Pons (tissue), 1 donor: ENCODE measurements around the gene LRMDA.

Experiments
- DNase-seq: peaks from one replicate; pipeline ENCODE4 v3.0.0-alpha.2; 2016; ENCODE audit warnings: low spot score

Gene LRMDA

DNA sequence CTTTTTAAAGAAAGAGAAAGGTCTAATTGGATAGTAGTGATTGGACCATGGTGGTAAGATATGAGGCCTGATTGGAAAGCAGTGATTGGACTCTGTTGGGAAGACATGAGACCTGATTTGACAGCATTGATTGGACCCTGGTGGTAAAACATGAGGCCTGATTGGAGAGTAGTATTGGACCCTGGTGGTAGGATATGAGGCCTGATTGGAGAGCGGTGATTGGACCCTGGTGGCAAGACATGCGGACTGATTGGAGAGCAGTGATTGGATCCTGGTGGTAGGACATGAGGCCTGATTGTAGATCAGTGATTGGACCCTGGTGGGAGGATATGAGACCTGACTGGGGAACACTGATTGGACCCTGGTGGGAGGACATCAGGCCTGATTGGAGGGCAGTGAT lies 444.3 kb downstream of the LRMDA start:
- DNase-seq = no peak

DNA sequence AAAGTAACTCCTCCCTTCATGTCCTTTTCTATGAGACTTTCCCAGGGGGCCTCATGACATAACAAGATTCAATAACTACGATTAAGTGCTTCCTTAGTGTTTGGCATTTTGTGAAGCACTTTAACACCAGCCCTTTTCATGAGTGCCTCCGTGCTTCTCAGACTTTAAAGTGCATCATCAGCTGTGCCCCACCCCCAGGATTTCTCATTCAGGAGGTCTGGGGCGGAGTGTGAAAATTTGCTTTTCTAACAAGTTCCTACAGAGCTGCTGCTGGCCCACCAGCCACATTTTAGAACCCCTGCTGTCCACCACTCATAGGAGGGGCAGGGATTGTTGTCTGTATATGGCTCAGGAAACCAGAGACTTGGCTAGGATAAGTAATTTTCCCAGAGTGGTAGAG lies 445.3 kb downstream of the LRMDA start:
- DNase-seq = no peak

DNA sequence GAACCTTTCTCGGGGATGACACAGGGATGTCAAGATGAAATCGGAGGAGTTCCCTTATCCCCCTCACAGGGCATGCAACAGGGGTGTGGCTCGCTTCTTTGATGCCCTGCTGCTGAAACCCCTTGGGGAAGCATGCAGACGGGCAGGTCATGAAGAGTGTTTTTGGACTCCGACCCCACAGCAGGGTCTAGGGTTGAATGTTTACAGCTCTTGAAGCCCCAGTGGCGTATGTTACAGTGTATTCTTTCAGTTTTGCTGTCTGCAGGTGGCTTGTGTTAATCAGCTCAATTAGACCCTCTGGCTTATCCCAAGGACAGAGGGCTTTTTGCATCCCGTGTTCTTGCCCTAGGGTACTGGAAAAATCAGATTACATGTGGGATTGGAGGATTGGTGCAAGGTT lies 446.5 kb downstream of the LRMDA start:
- DNase-seq = no peak

DNA sequence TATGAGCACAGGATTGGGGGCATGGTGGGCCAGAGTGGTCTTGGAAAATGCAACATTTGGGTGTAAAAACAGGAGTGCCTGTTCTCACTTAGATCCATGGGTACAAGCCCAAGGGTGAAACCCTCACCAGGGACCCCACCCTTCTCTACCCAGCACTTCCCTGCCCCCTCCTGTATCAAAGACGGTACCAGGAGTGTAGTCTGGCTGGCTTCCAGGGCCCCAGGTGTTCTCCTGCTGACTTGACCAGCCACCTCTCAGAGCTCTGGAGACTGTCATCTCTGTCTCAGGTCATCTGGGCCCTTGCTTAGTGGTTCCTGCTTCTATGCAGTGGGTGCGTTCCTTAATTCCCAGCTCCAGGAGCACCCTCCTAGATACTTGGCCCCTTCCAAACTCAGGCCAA lies 447.2 kb downstream of the LRMDA start:
- DNase-seq = no peak

DNA sequence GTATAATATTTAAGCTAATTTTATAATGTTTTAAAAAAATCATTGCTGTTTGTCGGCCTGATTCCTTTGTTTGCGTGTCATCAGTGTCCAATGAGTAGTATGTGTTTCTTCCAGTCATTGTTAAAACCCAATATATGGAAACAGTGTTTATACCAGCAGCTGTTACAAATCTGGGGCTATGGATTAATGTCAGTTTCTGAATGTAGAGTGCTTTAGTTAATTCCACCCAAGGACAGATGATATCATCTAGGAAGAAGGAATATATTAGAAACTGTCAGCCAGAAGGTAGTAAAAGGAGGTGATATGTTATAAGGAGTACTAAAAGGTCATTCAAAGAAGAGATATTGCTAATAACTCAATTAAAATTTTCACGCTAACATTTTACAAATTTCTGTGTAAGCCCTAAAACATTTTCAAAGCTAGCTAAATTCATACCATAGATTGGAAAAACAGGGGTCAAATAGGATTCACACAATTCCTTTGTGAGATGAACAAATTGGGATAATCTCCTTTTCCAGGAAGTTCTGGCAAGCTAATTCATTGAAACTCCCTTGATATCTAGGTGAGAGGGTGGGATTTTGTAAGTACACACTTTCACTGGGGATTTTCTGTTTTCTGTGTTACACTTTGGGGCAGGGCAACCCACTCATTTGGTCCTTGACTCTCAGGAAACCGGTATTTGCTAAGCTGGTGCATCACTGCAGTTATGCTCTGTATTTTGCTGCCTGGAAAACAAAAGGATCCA lies 448.8 kb downstream of the LRMDA start:
- no peak for DNase-seq

DNA sequence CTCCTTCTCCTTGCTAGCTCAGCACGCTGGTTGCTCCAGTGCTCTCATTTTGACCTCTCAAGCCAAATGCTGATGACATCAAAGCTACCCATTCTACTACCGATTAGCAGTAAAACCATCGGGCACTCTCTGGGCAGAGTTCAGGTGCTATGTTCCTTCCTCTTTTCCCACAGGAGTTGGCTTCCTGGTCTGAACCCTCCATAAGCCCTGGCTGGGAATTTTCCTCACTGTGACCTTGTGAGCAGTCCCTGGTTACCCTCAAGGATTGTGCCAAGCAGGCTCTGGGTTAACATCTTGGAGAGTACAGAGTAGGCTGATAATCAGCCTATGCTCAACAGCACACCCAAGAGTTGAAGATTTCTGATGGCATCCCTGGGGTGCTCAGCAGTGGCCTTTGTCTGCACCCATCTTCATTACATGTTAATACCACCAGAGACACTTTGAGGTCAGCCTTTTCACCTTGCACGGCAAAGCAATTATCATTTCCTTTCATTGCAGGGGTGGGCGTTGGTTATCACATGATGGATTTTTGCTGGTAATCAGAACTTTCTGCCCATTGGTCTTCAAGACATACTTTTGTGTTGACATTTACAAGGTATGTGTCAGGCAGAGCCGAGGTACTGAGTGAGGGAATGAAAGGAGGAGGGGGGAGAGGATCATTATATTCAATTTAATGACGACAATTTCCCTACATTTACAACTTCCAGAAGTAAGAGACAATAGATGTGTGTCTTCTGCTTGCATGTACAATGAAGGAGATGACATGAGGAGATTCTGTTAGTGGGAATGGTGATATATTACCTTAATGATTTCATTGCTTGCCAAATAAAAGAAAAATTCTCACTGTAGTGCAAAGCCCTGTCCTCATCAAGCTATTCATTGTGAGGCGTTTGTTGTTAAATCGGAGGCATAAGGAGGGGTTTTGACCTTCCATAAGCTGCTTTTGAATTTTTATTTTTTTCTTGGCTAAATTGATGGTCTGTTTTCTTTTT lies 452.0 kb downstream of the LRMDA start:
- no peak for DNase-seq

DNA sequence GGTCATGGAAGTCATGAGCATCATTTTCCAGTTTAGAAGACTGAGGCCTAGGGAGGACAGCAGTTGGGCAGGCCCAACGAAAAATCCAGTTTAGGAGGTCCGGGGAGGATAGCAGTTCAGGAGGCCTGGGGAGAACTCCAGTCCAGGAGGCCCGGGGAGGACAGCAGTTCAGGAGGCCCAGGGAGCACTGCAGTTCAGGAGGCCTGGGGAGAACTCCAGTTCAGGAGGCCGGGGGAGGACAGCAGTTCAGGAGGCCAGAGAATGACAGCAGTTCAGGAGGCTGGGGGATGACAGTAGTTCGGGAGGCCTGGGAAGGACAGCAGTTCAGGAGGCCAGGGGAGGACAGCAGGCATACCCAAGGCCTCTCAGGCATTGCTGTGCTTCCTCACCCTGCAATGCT lies 453.4 kb downstream of the LRMDA start:
- no peak for DNase-seq

DNA sequence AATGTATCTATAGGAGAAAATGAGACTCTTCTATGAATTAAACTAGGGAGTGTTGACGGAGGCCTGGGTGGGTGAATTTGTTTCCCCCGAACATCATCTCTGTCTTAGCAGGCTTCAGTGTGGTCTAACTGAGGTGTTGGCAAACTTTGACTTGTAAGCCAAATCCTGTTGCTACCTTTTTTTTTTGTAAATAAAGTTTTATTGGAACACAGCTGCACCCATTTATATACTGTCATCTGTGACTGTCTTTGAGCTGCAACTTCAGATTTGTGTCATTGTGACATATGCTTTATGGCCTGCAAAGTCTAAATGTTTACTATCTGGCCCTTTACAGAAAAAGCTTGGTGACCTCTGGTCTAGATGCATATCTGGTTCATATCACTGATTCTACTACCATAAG lies 455.9 kb downstream of the LRMDA start:
- no peak for DNase-seq

DNA sequence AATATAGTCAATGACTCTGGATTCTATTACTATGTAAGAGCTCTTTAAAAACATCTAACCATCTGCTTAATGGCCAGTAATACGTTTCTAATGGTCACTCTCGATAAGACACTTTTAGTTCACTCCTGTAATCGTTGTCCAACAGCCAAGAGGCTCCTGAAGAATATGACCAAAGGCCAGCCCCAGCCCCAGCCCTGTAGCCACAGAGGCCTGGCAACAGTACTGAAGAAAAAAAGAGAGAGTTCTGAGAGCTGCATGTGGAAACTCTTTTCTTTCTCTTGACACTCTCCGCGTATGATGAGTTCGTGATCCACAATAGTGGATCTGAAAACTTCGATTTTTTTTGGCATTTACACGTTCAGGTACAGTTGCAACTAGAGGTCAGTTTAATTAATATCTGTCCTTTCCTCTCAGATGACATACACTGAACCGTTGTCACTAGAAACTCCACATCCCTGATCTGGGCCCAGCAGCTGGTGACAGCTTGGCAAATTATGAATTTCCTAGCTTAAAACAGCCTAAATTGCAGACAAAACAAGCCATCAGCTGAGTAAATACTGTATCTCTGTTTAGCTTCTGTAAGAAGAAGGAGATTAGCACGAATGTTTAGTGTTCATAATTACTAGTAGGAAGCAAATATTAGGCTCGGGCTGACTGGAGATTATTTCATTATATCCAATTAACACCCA lies 456.7 kb downstream of the LRMDA start:
- DNase-seq = no peak

DNA sequence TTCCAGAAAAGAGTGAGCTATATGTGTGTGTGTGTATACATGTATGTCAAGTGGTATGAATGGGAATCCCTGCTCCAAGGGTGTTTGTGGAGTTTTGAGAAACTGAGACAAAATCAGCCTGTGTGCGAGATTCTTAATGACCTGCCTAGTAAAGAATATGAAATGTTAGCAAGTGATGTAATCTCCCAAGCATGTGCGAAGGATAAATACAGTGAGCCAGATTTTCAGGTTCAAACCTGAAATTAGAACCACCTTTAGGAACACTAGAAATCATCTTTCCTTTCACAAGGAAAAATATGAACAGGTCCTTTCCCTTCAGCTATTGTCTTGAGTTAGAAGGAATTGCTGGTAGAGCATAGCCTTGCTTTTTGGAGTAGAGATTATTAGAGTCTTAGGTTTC lies 457.6 kb downstream of the LRMDA start:
- no peak for DNase-seq

DNA sequence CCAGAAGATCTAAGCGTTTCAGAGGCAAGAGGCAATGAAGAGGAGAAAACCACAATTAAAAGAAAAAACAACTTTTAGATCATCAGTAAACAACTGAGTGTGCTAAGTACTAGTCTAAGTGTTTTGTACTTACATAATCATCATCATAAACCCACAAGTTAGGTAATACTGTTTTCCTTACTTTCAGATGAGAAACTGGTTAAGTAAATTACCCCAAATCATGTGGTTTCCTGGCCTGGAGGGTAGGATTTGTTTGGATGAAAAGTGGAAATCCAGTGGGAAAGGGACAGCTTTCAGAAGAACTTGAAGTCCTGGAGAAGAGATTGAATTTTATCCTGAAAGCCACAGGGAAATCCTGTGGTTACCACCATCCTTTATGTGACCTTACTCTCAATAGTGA lies 463.3 kb downstream of the LRMDA start:
- no peak for DNase-seq

DNA sequence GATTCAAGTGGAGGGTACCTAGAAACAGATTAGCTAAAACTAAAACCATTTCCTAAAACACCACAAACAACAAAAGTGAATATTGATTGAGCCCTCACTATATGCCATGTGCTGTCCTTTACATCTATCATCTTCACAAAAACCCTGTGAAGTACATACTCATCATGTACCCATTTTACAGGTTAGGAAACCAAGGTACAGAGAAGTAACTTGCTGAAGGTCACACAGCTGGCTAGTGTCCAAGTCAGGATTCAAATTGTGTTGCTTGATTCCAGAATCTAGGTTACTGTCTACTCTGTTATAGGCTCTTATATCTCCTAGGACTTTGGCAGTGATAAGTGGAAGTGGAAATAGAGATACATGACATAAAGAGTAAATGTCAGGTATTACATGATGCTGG lies 463.8 kb downstream of the LRMDA start:
- DNase-seq = no peak

DNA sequence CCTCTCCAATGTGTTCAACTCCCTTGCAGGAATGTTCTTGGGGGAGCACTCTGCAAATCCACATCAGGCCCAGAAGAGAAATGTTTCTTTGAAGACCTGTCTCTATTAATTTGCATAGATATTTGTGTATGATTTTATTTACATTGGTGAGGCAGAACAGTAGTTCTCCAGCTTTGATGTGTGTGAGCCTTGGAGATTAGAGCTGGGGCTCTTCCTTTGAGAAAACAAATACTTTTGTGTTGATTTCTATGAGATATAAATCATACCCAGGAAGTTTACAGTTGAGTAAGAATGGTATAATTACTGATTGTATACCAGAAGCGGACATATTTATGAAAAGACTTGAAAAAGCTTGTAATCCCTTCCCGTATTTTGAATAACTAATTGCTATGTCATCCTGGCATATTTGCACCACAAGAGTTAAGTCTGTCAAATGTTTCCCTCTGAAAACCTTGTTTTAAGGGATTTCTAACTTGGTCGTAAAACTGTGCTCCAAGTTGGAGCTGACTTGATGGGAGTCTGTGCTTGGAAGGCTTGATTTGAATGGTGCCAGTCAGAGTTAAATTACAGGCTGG lies 468.5 kb downstream of the LRMDA start:
- DNase-seq = no peak

DNA sequence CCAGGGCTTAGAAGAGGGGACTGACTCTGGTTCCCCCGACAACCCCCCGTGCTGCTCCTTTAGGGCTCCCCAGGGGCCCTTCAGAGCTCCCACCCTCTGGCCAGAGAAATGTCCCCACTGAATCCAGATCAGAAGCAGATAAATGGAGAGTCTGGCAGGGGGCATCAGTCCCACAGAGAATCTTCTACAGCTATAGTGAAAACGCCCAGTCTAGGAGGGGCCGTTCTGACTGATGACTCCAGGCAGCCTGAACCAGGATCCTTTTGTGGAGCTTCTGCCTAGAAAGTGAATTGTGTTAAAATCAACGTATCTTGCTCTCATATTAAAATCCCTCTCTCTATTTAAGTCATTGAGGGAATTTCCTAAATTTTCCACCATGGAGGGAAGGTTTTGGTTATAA lies 471.4 kb downstream of the LRMDA start:
- DNase-seq = no peak

DNA sequence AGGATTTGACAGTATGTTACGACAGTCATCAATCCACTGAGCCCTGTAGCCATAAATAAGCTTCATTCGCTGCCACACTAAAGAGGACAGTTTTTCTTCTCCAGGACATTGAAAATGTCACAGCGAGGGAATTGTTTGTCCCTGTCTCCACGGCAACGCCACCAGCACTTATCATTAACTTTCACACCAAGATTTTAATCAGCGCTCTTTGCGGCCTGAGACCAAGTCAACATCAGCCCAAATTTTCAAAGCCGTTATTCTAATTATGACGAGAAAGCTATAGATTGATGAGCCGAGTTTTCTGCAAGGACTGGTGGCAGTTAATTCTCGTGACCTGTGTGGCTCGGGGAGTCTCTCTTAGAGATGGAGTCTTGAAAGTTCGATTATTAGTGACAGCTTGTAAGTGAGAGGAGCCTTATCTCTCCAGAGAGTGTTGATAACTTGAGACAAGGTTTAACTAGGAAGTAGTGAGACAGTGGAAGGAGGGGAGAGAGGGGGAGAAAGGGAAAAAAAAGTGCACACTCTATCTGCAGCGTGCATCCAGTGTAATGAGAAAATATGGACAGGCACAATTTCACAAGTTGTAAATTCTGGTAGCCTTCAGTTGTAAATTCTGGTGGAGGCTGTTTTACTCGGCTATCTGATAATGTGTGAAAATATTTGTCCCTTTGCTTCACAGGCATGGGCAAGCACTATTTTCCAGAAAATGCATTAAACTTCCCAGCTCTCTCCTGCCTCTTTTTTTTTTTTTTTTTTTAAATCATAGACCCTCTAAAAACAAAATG lies 473.3 kb downstream of the LRMDA start:
- no peak for DNase-seq

DNA sequence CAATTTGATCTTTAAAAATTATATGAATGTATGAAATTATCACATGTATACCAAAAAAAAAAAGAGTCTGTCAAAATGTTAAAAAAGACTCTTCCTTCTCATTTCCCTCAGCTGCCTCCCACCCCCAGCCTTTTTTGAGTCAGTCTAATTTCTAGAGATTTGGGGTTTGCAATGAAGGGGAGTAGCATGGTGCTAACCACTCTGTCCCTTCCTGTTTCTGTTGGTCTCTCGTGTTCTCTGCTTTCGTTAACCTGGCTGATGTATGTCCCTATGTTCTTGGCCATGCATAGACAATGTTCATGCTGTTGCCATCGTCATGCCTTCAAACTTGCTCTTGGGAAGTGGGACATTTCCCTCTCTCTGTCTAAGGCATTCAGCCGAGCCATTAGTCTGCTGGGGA lies 474.1 kb downstream of the LRMDA start:
- no peak for DNase-seq

DNA sequence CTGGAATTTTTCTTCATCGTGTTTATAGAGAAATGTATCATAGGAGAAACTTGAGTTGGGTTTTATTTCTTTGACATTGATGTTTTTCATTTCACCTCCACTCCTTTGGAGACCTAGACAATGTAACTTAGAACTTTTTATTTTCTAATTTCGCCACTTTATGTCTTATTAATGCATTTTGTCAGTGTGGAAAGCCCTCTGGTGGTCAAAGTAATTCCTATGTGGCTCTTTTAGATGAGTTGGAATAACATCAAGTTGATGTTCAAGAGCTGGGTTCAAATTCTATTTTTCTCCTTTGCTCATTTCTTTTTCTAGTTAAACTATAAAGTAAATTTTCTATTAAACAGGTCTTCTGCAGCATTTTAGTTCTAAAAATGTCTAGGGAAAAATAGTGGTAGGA lies 478.6 kb downstream of the LRMDA start:
- DNase-seq = peak; percentile 34

DNA sequence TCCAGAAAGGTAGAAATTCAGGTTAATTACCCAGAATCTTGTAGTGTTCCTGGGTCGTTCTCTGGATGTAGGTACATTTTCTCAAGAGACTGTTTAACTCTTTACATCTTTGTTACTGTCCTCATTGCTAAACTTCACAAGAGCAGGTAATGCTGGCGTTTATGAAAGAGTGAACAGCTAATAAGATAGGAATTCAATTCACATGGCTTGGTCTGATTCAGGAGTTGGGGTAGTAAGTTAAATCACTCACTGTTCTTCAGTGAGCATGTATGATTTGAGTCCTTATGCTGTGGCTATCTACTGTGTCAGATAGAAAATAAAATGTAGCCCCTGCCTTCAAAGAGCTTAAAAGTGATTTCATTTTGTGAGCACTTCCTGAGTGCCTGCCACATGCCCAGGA lies 480.0 kb downstream of the LRMDA start:
- no peak for DNase-seq

DNA sequence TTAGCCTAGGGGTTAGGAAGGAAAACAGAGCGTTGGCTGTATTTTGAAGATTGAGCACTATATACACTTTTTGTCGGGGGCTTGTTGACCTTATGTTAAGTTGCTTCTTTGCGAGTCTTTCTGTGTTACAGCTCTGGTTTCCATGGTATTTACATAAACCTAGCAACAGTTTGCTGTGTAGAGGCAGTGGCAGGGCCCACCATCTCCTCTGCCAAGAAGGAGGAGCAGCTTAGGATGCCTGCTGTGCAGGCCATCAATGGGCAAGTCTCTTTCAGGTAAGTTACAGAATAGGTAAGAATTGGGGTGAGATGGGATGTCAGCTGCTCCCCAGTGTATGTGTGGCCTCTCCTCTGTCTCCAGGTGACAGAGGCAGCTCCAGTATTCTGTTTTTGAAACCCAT lies 485.5 kb downstream of the LRMDA start:
- DNase-seq = no peak

DNA sequence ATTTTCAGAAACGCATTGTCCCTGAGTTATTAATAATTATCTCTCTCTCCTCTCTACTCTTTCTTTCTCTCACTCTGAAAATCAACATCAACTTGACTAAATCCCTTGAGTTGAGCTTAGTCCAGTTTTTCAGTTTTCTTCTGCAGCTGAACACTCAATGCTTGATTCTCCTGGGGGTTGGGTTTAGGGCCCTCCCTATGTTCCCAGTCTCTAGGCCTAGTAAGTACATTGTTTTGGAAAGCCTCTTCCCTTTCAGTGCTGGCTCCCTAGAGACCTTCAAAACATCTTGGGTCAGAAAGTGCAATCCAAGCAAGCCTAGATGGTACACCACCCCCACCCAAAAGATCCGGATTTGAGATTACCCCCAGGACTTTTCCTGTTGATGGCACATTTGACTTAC lies 488.5 kb downstream of the LRMDA start:
- no peak for DNase-seq

DNA sequence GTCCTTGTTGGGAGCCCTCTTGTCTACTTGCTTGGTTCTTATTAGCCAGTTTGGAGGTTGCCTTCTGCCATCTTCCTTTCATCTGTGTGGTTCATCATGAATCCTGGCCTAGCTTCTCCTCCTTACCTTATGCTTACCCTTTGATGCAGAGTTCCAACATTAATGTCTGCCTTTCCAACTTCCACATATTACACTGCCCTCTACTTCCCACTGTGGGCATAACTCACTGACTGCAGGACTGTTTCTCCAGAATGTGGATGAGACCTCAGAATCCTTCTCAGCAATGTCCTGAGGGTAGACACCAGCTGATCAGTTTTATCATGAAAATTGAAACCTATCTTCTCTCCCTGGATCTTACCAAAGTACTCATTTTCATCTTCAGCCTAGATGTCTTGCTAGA lies 491.0 kb downstream of the LRMDA start:
- DNase-seq = peak; percentile 14
